ENCODE measurements around the gene LRRC27. TPM values are rescaled to one million over a fixed set of nuclear protein-coding genes. Genes with fewer than 3 reads are reported as not detected.

Gene LRRC27
- total RNA-seq, 6 experiments from 2014 or later, result 2.2 to 5.4 (median 3.2) TPM

- DNase-seq, result peak in 2 of 3 donors; percentile 21 to 28
- 44% methylated on average over 1 of the region's 9 CpGs for WGBS (ENCODE audit: insufficient coverage, low coverage, low lambda C conversion rate, missing lambda C conversion rate)
- TF ChIP-seq, protein P1, sequence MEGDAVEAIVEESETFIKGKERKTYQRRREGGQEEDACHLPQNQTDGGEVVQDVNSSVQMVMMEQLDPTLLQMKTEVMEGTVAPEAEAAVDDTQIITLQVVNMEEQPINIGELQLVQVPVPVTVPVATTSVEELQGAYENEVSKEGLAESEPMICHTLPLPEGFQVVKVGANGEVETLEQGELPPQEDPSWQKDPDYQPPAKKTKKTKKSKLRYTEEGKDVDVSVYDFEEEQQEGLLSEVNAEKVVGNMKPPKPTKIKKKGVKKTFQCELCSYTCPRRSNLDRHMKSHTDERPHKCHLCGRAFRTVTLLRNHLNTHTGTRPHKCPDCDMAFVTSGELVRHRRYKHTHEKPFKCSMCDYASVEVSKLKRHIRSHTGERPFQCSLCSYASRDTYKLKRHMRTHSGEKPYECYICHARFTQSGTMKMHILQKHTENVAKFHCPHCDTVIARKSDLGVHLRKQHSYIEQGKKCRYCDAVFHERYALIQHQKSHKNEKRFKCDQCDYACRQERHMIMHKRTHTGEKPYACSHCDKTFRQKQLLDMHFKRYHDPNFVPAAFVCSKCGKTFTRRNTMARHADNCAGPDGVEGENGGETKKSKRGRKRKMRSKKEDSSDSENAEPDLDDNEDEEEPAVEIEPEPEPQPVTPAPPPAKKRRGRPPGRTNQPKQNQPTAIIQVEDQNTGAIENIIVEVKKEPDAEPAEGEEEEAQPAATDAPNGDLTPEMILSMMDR (IDR thresholded peaks at IDR 0.05), result no peak
- no peak for TF ChIP-seq POLR2A (IDR thresholded peaks at IDR 0.05)
Observed at GRCh38 chr10:132297526-132297925, 34.5 kb upstream of the LRRC27 start.

GRCh38 chr10:132298038-132298881, 33.7 kb upstream of the LRRC27 start:
- WGBS (ENCODE audit: insufficient coverage, low coverage, low lambda C conversion rate, missing lambda C conversion rate), result 65% methylated on average over 4 of the region's 28 CpGs
- DNase-seq, result peak in 2 of 3 donors; percentile 24 to 35
- Histone ChIP-seq H3K9me3 (no peaks in the 10 kb centered on the region), H3K4me1 (no peaks in the 10 kb centered on the region), H3K27me3 (no peaks in the 10 kb centered on the region), H3K36me3 (no peaks in the 10 kb centered on the region), H3K27ac (no peak overlapping the region), H3K4me3 (no peak overlapping the region)
- ATAC-seq, result no peak
- no peak for TF ChIP-seq POLR2A (IDR thresholded peaks at IDR 0.05)
- TF ChIP-seq, protein P1 (IDR thresholded peaks at IDR 0.05), result no peak
- intact Hi-C loops (cut with DNase I), result no loop called here

More at GRCh38 chr10:132297526-132297925, 34.5 kb upstream of the LRRC27 start:
- Histone ChIP-seq H3K36me3 (no peaks in the 10 kb centered on the region), H3K9me3 (no peaks in the 10 kb centered on the region), H3K27ac (no peak overlapping the region), H3K4me3 (no peak overlapping the region), H3K4me1 (no peaks in the 10 kb centered on the region), H3K27me3 (no peaks in the 10 kb centered on the region)
- intact Hi-C loops (cut with DNase I), result no loop called here
- no peak for ATAC-seq

GRCh38 chr10:132299371-132300336, 32.3 kb upstream of the LRRC27 start:
- Histone ChIP-seq H3K4me1 (no peaks in the 10 kb centered on the region), H3K9me3 (no peaks in the 10 kb centered on the region), H3K4me3 (no peak overlapping the region), H3K36me3 (no peaks in the 10 kb centered on the region), H3K27me3 (no peaks in the 10 kb centered on the region), H3K27ac (no peak overlapping the region)
- DNase-seq (peak in 2 of 3 donors; percentile 33 to 48), ATAC-seq (no peak)
- intact Hi-C loops (cut with DNase I), result no loop called here
- TF ChIP-seq, protein P1 (IDR thresholded peaks at IDR 0.05), result no peak
- no peak for TF ChIP-seq POLR2A (IDR thresholded peaks at IDR 0.05)
- WGBS (ENCODE audit: insufficient coverage, low coverage, low lambda C conversion rate, missing lambda C conversion rate), result 75% methylated on average over 24 of the region's 34 CpGs

DNA sequence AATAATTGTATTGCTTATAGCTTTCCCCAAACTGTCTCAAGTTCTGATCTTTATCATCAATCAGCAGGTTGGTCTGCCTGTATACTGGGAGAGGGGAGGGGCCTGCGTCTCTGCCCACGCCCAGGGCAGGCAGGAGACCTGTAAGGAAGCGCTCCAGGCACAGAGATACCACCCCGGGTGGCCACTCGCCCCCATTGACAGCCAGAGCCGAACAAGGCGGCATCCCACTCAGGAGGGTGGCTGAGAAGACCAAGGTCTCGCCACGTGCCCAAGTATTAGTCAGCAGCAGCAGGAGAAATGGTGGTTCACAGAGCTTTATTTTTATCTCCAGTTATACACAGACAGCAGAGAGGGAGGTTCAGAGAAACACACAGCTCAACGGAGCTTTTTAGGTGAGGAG, 31.4 kb upstream of the LRRC27 start:
- Histone ChIP-seq H3K36me3 (no peaks in the 10 kb centered on the region), H3K9me3 (no peaks in the 10 kb centered on the region), H3K4me3 (no peak overlapping the region), H3K27me3 (no peaks in the 10 kb centered on the region), H3K27ac (no peak overlapping the region), H3K4me1 (no peaks in the 10 kb centered on the region)
- DNase-seq (peak in 2 of 3 donors; percentile 23 to 27), ATAC-seq (no peak)
- no peak for TF ChIP-seq POLR2A (IDR thresholded peaks at IDR 0.05)
- TF ChIP-seq, protein P1 (IDR thresholded peaks at IDR 0.05), result no peak
- intact Hi-C loops (cut with DNase I), result no loop called here
- WGBS (ENCODE audit: insufficient coverage, low coverage, low lambda C conversion rate, missing lambda C conversion rate), result 57% methylated on average over 7 of the region's 10 CpGs
